Tongue (tissue), 1 donor: ENCODE data around the gene DHX16. TPM values are rescaled to one million over a fixed set of nuclear protein-coding genes. Genes with fewer than 3 reads are reported as not detected.

Source experiments
- total RNA-seq: library from RNA; depleted of rRNA; stranded (reverse); fragments of >200 nt; gene quantifications from one replicate; pipeline ENCODE4 v1.2.3, GENCODE V29; 2014

DHX16 gene
- total RNA-seq, 1 donor from 2014 or later, result 24.5 TPM

Other genes with a start within 250 kb of the DHX16 start
- gene HLA-E, start 183.5 kb downstream of the DHX16 start, total RNA-seq, result 179 TPM
- gene GNL1, start 116.5 kb downstream of the DHX16 start, total RNA-seq, result 40.2 TPM
- gene PRR3, start 115.7 kb downstream of the DHX16 start, total RNA-seq, result 5.8 TPM
- gene ABCF1, start 101.6 kb downstream of the DHX16 start, total RNA-seq, result 36.4 TPM
- 18.8 TPM for gene PPP1R10, start 55.8 kb downstream of the DHX16 start, total RNA-seq
- 60.1 TPM for gene MRPS18B, start 55.2 kb downstream of the DHX16 start, total RNA-seq
- 6.4 TPM for gene ATAT1, start 46.1 kb downstream of the DHX16 start, total RNA-seq
- gene C6orf136, start 25.9 kb downstream of the DHX16 start, total RNA-seq, result 15.5 TPM
- gene PPP1R18, start 13.6 kb upstream of the DHX16 start, total RNA-seq, result 19.7 TPM
- gene NRM, start 18.0 kb upstream of the DHX16 start, total RNA-seq, result 5.2 TPM
- 14.5 TPM for gene MDC1, start 44.3 kb upstream of the DHX16 start, total RNA-seq
- gene TUBB, start 47.3 kb upstream of the DHX16 start, total RNA-seq, result 286 TPM
- 79.3 TPM for gene FLOT1, start 69.7 kb upstream of the DHX16 start, total RNA-seq
- 7.1 TPM for gene IER3, start 71.5 kb upstream of the DHX16 start, total RNA-seq
- gene DDR1, start 211.5 kb upstream of the DHX16 start, total RNA-seq, result 73.2 TPM
- gene GTF2H4, start 235.2 kb upstream of the DHX16 start, total RNA-seq, result 19.9 TPM
- gene VARS2, start 241.2 kb upstream of the DHX16 start, total RNA-seq, result 19.6 TPM